HCT116 (cell line): Measurements from ENCODE around the gene ZNF660.

Source experiments
- EGR1 ChIP-seq: IDR thresholded peaks from 2 replicates; pipeline ENCODE4 v1.6.1; 2012; ENCODE audit warnings: low read depth
- EZH2phosphoT487 ChIP-seq: fragments of 200-600 bp; IDR thresholded peaks from 2 replicates; pipeline ENCODE4 v1.6.1; 2018; ENCODE audit warnings: antibody characterized with exemption, borderline replicate concordance
- POLR2AphosphoS5 ChIP-seq: IDR thresholded peaks from 2 replicates; pipeline ENCODE4 v1.6.1; 2011; ENCODE audit warnings: mild to moderate bottlenecking, low read depth, low read length, moderate library complexity
- SIN3A ChIP-seq: IDR thresholded peaks from 2 replicates; pipeline ENCODE4 v1.6.1; 2012; ENCODE audit warnings: low read depth
- ZFX ChIP-seq: fragments of 450-650 bp; IDR thresholded peaks from 2 replicates; pipeline ENCODE4 v1.6.1; 2017
- ZNF274 ChIP-seq: fragments of 200-500 bp; sonication (Bioruptor generic); IDR thresholded peaks from 2 replicates; pipeline ENCODE4 v1.6.1; 2014; ENCODE audit warnings: mild to moderate bottlenecking, low read depth, low read length, inconsistent platforms
- TF ChIP-seq, protein P1 (sequence below), 3 experiments: fragments of 200-600 bp in 1 of 3; sonication (generic) in 1 of 3; IDR thresholded peaks in 2 of 3; conservative IDR thresholded peaks in 1 of 3; 2 replicates each; pipeline ENCODE4 v1.5.1; 2012 to 2017; ENCODE audit warnings: low read depth in 2 of 3, low read length in 2 of 3, antibody characterized with exemption in 1 of 3, borderline replicate concordance in 1 of 3, control low read depth in 1 of 3, mild to moderate bottlenecking in 1 of 3, mixed read lengths in 1 of 3, mixed run types in 1 of 3, moderate library complexity in 1 of 3; ENCODE audit not compliant: insufficient read depth in 1 of 3
- TF ChIP-seq, protein P2 (sequence below): IDR thresholded peaks from 2 replicates; pipeline ENCODE4 v1.6.1; 2011; ENCODE audit warnings: mild to moderate bottlenecking, low read length, moderate library complexity; ENCODE audit not compliant: insufficient replicate concordance; ENCODE audit errors: extremely low read depth

DNA sequence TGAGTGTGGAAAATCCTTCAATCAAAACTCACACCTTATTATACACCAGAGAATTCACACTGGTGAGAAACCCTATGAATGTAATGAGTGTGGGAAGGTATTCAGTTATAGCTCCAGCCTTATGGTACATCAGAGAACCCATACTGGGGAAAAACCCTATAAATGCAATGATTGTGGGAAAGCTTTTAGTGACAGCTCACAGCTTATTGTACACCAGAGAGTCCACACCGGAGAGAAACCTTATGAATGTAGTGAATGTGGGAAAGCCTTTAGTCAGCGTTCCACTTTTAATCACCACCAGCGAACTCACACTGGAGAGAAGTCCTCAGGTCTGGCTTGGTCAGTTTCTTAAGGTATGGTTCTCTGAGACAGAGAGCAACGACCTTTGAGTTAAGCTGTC lies 13.7 kb upstream of the ZNF660 start:
- TF ChIP-seq EGR1 (no peak), ZFX (no peak), EZH2phosphoT487 (no peak), ZNF274 (peak; percentile 37), POLR2AphosphoS5 (no peak), SIN3A (no peak)
- TF ChIP-seq, protein P1, sequence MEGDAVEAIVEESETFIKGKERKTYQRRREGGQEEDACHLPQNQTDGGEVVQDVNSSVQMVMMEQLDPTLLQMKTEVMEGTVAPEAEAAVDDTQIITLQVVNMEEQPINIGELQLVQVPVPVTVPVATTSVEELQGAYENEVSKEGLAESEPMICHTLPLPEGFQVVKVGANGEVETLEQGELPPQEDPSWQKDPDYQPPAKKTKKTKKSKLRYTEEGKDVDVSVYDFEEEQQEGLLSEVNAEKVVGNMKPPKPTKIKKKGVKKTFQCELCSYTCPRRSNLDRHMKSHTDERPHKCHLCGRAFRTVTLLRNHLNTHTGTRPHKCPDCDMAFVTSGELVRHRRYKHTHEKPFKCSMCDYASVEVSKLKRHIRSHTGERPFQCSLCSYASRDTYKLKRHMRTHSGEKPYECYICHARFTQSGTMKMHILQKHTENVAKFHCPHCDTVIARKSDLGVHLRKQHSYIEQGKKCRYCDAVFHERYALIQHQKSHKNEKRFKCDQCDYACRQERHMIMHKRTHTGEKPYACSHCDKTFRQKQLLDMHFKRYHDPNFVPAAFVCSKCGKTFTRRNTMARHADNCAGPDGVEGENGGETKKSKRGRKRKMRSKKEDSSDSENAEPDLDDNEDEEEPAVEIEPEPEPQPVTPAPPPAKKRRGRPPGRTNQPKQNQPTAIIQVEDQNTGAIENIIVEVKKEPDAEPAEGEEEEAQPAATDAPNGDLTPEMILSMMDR (IDR thresholded peaks at IDR 0.05 in 2 of 3, conservative IDR thresholded peaks at IDR 0.05 in 1 of 3; ENCODE audit: borderline replicate concordance in 1 of 3, insufficient read depth in 1 of 3, low read depth in 2 of 3, low read length in 2 of 3), result no peak
- TF ChIP-seq, protein P2, sequence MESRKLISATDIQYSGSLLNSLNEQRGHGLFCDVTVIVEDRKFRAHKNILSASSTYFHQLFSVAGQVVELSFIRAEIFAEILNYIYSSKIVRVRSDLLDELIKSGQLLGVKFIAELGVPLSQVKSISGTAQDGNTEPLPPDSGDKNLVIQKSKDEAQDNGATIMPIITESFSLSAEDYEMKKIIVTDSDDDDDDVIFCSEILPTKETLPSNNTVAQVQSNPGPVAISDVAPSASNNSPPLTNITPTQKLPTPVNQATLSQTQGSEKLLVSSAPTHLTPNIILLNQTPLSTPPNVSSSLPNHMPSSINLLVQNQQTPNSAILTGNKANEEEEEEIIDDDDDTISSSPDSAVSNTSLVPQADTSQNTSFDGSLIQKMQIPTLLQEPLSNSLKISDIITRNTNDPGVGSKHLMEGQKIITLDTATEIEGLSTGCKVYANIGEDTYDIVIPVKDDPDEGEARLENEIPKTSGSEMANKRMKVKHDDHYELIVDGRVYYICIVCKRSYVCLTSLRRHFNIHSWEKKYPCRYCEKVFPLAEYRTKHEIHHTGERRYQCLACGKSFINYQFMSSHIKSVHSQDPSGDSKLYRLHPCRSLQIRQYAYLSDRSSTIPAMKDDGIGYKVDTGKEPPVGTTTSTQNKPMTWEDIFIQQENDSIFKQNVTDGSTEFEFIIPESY, result no peak
